KMS-11 (cell line): Measurements from ENCODE around the gene DUSP22.

Source experiments
- H2AFZ ChIP-seq: fragments of 200-600 bp; sonication (generic); 2 replicates; pipeline ENCODE4 v1.6.1; 2016; ENCODE audit warnings: antibody characterized with exemption, mixed run types, low read depth
- H3K27ac ChIP-seq: fragments of 200-600 bp; sonication (generic); 2 replicates; pipeline ENCODE4 v1.6.1; 2016; ENCODE audit warnings: mild to moderate bottlenecking, mixed run types
- H3K27me3 ChIP-seq: fragments of 200-600 bp; sonication (generic); 2 replicates; pipeline ENCODE4 v1.6.1; 2017; ENCODE audit warnings: mild to moderate bottlenecking, low read depth, mixed run types, moderate library complexity; ENCODE audit not compliant: insufficient read depth
- H3K36me3 ChIP-seq: fragments of 200-600 bp; sonication (generic); 2 replicates; pipeline ENCODE4 v1.6.1; 2017; ENCODE audit warnings: mild to moderate bottlenecking, mixed run types; ENCODE audit not compliant: insufficient read depth
- H3K4me1 ChIP-seq: fragments of 200-600 bp; sonication (generic); 2 replicates; pipeline ENCODE4 v1.6.1; 2016; ENCODE audit warnings: mild to moderate bottlenecking, low read depth, mixed run types; ENCODE audit not compliant: poor library complexity, severe bottlenecking
- H3K4me2 ChIP-seq: fragments of 200-600 bp; sonication (generic); 2 replicates; pipeline ENCODE4 v1.7.0; 2016; ENCODE audit warnings: mild to moderate bottlenecking, mixed run types
- H3K4me3 ChIP-seq: fragments of 200-600 bp; sonication (generic); IDR thresholded peaks from 2 replicates; pipeline ENCODE4 v1.6.1; 2017; ENCODE audit warnings: low read depth, low read length, mixed read lengths; ENCODE audit not compliant: insufficient read depth
- H3K79me2 ChIP-seq: fragments of 200-600 bp; sonication (generic); 2 replicates; pipeline ENCODE4 v1.6.1; 2016; ENCODE audit warnings: low read depth, mixed run types; ENCODE audit not compliant: insufficient read depth
- H3K9ac ChIP-seq: fragments of 200-600 bp; sonication (generic); 2 replicates; pipeline ENCODE4 v1.6.1; 2016; ENCODE audit warnings: mild to moderate bottlenecking, mixed run types
- H4K20me1 ChIP-seq: fragments of 200-600 bp; sonication (generic); 2 replicates; pipeline ENCODE4 v1.6.1; 2016; ENCODE audit warnings: mild to moderate bottlenecking, mixed run types; ENCODE audit not compliant: insufficient read depth
- CTCF ChIP-seq: fragments of 200-600 bp; sonication (generic); conservative IDR thresholded peaks from 2 replicates; pipeline ENCODE4 v1.6.1; 2017; ENCODE audit warnings: low read depth, mild to moderate bottlenecking, antibody characterized with exemption, low read length, moderate library complexity, mixed read lengths

The DUSP22 gene

DNA sequence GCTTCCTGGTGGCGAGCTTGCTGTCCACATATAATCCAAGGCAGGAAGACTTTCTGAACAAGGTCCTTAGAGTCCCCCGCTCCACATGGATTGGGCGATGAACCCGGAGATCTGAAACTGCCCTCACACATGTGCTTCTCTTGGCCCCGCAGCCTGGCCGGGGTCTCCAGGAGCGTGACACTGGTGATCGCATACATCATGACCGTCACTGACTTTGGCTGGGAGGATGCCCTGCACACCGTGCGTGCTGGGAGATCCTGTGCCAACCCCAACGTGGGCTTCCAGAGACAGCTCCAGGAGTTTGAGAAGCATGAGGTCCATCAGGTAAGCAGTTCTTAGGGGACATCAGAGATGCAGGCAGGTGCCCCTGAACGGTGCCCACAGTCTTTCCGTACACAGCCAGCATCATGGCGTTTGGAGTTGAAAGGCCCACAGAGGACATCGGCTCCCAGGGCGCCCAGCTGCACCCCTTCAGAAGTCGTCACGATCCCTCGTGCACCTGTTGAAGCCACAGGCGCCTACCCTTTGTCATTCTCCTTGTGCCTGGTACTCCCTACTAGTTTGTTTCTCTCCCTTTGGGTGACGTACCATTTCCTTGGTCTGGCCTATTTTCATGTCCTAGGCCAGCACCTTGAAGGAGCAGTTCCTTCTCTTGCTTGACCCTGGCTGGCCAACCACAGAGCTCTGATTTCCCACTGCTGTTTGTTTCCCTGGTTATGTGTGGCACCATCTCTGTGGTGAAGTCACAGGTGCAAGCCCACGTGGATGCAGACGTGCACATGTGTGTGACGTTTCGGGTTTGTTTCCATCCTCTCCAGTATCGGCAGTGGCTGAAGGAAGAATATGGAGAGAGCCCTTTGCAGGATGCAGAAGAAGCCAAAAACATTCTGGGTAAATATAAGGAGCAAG lies 55.9 kb downstream of the DUSP22 start:
- Histone ChIP-seq H3K9ac (no peak overlapping the region), H3K27ac (no peak overlapping the region), H3K79me2 (no peaks in the 10 kb centered on the region), H2AFZ (no peak overlapping the region), H4K20me1 (no peaks in the 10 kb centered on the region), H3K27me3 (no peaks in the 10 kb centered on the region), H3K4me3 (no peak overlapping the region), H3K4me2 (no peak overlapping the region), H3K36me3 (peaks cover 14% of the 10 kb centered on the region; the same call in 1 of the 2 replicates), H3K4me1 (peaks cover 8% of the 10 kb centered on the region)
- no peak for TF ChIP-seq CTCF

DNA sequence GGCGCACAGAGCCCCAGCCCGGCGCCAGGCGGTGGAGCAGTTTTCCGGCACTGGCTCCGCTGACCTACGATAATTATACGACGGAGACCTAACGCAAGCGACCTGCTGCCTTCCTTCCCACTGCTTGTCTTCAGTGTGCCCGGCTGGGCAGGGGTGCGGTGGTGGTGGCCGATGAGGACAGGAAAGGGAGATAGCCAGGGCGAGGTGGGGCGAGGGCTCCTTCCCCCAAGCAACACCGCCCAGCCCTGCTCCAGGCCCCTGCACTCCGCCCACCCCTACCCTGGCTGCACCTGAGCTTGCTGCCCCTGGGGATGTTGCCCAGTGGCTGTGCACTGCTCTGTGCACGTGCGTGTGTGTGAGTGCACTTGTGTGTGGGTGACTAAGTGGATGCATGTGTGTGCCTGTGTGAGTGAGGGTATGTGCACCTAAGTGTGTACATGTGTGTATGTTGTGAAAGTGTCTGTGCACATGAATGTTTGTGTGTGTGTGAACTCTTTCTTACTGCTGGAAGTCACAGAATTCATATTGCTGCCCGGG lies 56.6 kb downstream of the DUSP22 start:
- H2AFZ ChIP-seq: no peak overlapping the region
- H3K4me1 ChIP-seq: peaks cover 10% of the 10 kb centered on the region
- no peak overlapping the region for H3K27ac ChIP-seq
- no peak overlapping the region for H3K4me3 ChIP-seq
- H3K4me2 ChIP-seq: no peak overlapping the region
- no peak overlapping the region for H3K9ac ChIP-seq
- H4K20me1 ChIP-seq: no peaks in the 10 kb centered on the region
- H3K36me3 ChIP-seq: peaks cover 14% of the 10 kb centered on the region; the same call in 1 of the 2 replicates
- H3K79me2 ChIP-seq: no peaks in the 10 kb centered on the region
- no peaks in the 10 kb centered on the region for H3K27me3 ChIP-seq
- no peak for TF ChIP-seq CTCF

- no peak overlapping the region for H3K4me2 ChIP-seq
- H3K27ac ChIP-seq: no peak overlapping the region
- no peaks in the 10 kb centered on the region for H3K79me2 ChIP-seq
- H3K4me3 ChIP-seq: no peak overlapping the region
- peaks cover 10% of the 10 kb centered on the region for H3K4me1 ChIP-seq
- no peak overlapping the region for H2AFZ ChIP-seq
- H3K9ac ChIP-seq: no peak overlapping the region
- peaks cover 14% of the 10 kb centered on the region; the same call in 1 of the 2 replicates for H3K36me3 ChIP-seq
- no peaks in the 10 kb centered on the region for H3K27me3 ChIP-seq
- H4K20me1 ChIP-seq: no peaks in the 10 kb centered on the region
- no peak for TF ChIP-seq CTCF
Observed at GRCh38 chr6:349491-349921, 57.2 kb downstream of the DUSP22 start.

DNA sequence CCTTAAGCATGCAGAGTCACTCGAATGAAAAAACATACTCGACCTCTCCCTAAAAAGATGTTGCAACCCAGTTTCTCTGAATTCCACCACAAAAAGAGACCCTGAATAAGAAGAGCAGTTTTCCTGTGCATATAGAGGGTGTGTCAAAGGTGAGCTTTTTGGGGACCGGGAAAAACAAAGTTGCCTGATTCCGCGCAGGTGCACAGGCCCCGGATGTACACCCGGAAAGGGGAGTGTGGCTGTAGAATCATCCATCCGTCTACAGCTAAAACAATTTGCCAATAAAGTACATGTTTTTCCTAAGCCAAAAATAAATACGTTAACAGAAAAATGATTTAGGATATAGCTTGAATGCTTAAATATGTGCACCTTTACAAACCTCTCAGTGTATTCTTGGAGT lies 58.1 kb downstream of the DUSP22 start:
- H3K9ac ChIP-seq: no peak overlapping the region
- peaks cover 10% of the 10 kb centered on the region for H3K4me1 ChIP-seq
- H2AFZ ChIP-seq: no peak overlapping the region
- no peaks in the 10 kb centered on the region for H3K79me2 ChIP-seq
- H4K20me1 ChIP-seq: no peaks in the 10 kb centered on the region
- H3K4me2 ChIP-seq: no peak overlapping the region
- H3K27ac ChIP-seq: no peak overlapping the region
- H3K36me3 ChIP-seq: peaks cover 14% of the 10 kb centered on the region; the same call in 1 of the 2 replicates
- no peak overlapping the region for H3K4me3 ChIP-seq
- no peaks in the 10 kb centered on the region for H3K27me3 ChIP-seq
- TF ChIP-seq CTCF: no peak
